Activated naive CD4-positive, alpha-beta T cell treated with anti-CD3 and anti-CD28 coated beads, Interleukin-2, amount 50 U/mL, for 24 hours (primary cell): ENCODE measurements around the gene CIAO3.

Experiments
- H3K27ac Mint-ChIP-seq: one replicate; pipeline ENCODE4 v1.8.0; 2021; ENCODE audit warnings: mild to moderate bottlenecking, mixed read lengths
- H3K27me3 Mint-ChIP-seq: one replicate; pipeline ENCODE4 v1.8.0; 2021; ENCODE audit warnings: mixed read lengths
- H3K36me3 Mint-ChIP-seq: one replicate; pipeline ENCODE4 v1.8.0; 2021; ENCODE audit warnings: mixed read lengths
- H3K4me1 Mint-ChIP-seq: one replicate; pipeline ENCODE4 v1.8.0; 2021; ENCODE audit warnings: mixed read lengths
- H3K4me3 Mint-ChIP-seq: one replicate; pipeline ENCODE4 v1.8.0; 2021; ENCODE audit warnings: mild to moderate bottlenecking, mixed read lengths
- H3K9me3 Mint-ChIP-seq: one replicate; pipeline ENCODE4 v1.8.0; 2021; ENCODE audit warnings: mixed read lengths

CIAO3 gene

DNA sequence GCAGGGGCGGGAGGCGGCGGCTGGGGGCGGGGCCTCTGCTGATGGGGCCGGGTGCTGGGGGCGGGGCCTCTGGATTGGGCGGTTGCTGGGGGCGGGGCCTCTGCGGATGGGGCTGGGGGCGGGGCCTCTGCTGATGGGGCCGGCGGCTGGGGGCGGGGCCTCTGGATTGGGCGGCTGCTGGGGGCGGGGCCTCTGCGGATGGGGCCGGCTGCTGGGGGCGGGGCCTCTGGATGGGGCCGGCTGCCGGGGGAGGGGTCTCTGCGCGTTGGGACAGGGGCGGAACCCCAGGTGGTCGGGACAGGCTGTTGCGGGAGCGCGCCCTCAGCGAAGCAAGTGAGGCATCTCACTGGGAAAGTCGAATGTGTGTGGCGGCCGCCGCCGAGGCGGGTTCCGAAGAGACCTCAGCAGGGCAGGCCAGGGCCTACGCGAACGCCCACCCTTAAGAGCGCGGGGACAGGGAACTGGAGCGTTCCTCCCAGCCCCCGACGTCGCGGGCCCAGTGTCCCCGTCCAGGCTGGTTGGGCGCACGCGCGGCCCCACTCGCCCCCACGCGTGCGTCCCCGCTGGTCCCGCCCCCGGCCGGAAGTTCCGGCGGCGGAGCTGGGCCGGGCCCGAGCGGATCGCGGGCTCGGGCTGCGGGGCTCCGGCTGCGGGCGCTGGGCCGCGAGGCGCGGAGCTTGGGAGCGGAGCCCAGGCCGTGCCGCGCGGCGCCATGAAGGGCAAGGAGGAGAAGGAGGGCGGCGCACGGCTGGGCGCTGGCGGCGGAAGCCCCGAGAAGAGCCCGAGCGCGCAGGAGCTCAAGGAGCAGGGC lies 60.8 kb downstream of the CIAO3 start, which contains the start of gene STUB1:
STUB1 (plus strand) TSS at position 597 of the 811 bp plus-strand sequence; CDS start at position 713, 116 bp downstream.
- peaks cover 3% of the 10 kb centered on the region for H3K36me3 Mint-ChIP-seq
- H3K9me3 Mint-ChIP-seq = no peaks in the 10 kb centered on the region
- peaks cover 1% of the 10 kb centered on the region for H3K27me3 Mint-ChIP-seq
- H3K4me3 Mint-ChIP-seq = peak within 1 kb of the TSS; percentile 86
- peaks cover 24% of the 10 kb centered on the region for H3K4me1 Mint-ChIP-seq
- H3K27ac Mint-ChIP-seq = peak within 1 kb of the TSS; percentile 84
